Osteocyte (in vitro differentiated cells): ENCODE results near the gene USP15. TPM values are rescaled to one million over a fixed set of nuclear protein-coding genes. Genes with fewer than 3 reads are reported as not detected.

Source experiments
- DNase-seq: peaks from one replicate; pipeline ENCODE4 v3.0.0; 2021; ENCODE audit warnings: mixed read lengths; ENCODE audit not compliant: unreplicated experiment; ENCODE audit errors: extremely low spot score
- H3K27ac Mint-ChIP-seq: one replicate; pipeline ENCODE4 v1.8.0; 2021; ENCODE audit warnings: mild to moderate bottlenecking, mixed read lengths; ENCODE audit not compliant: unreplicated experiment
- H3K27me3 Mint-ChIP-seq: one replicate; pipeline ENCODE4 v1.8.0; 2021; ENCODE audit warnings: mixed read lengths; ENCODE audit not compliant: unreplicated experiment
- H3K36me3 Mint-ChIP-seq: one replicate; pipeline ENCODE4 v1.8.0; 2021; ENCODE audit warnings: mixed read lengths; ENCODE audit not compliant: unreplicated experiment
- H3K4me1 Mint-ChIP-seq: one replicate; pipeline ENCODE4 v1.8.0; 2021; ENCODE audit warnings: mixed read lengths; ENCODE audit not compliant: unreplicated experiment
- H3K4me3 Mint-ChIP-seq: one replicate; pipeline ENCODE4 v1.8.0; 2021; ENCODE audit warnings: mild to moderate bottlenecking, moderate library complexity, mixed read lengths; ENCODE audit not compliant: unreplicated experiment
- H3K9me3 Mint-ChIP-seq: one replicate; pipeline ENCODE4 v1.8.0; 2021; ENCODE audit warnings: mixed read lengths; ENCODE audit not compliant: unreplicated experiment
- total RNA-seq: library from RNA; stranded (reverse); gene quantifications from 2 replicates; pipeline ENCODE4 v1.2.1, GENCODE V29; 2021
- TF ChIP-seq, protein P1 (sequence below): fragments of 200-600 bp; sonication (generic); IDR thresholded peaks from 2 replicates; pipeline ENCODE4 v1.5.0; 2021; ENCODE audit warnings: antibody characterized with exemption, mild to moderate bottlenecking, moderate library complexity

Gene USP15
- total RNA-seq, 1 donor from 2014 or later, result 45.0 TPM

DNA sequence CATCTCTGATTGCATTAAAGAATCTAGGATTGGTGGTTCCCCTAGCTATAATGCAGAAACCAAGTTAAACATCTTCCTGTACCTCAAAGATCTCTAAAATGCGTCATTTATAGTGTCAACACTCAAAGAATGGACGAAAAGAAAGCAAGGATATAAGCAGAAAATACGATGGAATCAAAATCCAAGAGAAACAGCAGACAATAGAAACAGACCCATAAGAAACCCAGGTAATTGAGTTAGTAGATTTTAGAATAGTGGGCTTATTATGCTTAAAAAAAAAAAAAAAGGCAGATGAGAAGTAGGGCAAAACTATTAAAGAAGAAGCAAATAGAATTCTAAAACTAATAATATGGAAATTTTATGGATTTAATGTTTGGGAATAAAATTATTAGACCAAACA lies 44.4 kb downstream of the USP15 start:
- no peak for DNase-seq
- no peaks in the 10 kb centered on the region for H3K27me3 Mint-ChIP-seq
- TF ChIP-seq, protein P1, sequence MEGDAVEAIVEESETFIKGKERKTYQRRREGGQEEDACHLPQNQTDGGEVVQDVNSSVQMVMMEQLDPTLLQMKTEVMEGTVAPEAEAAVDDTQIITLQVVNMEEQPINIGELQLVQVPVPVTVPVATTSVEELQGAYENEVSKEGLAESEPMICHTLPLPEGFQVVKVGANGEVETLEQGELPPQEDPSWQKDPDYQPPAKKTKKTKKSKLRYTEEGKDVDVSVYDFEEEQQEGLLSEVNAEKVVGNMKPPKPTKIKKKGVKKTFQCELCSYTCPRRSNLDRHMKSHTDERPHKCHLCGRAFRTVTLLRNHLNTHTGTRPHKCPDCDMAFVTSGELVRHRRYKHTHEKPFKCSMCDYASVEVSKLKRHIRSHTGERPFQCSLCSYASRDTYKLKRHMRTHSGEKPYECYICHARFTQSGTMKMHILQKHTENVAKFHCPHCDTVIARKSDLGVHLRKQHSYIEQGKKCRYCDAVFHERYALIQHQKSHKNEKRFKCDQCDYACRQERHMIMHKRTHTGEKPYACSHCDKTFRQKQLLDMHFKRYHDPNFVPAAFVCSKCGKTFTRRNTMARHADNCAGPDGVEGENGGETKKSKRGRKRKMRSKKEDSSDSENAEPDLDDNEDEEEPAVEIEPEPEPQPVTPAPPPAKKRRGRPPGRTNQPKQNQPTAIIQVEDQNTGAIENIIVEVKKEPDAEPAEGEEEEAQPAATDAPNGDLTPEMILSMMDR, result no peak
- H3K27ac Mint-ChIP-seq, result no peak overlapping the region
- no peak overlapping the region for H3K4me3 Mint-ChIP-seq
- H3K36me3 Mint-ChIP-seq, result peaks cover 43% of the 10 kb centered on the region
- peaks cover 17% of the 10 kb centered on the region for H3K9me3 Mint-ChIP-seq
- H3K4me1 Mint-ChIP-seq, result no peaks in the 10 kb centered on the region

DNA sequence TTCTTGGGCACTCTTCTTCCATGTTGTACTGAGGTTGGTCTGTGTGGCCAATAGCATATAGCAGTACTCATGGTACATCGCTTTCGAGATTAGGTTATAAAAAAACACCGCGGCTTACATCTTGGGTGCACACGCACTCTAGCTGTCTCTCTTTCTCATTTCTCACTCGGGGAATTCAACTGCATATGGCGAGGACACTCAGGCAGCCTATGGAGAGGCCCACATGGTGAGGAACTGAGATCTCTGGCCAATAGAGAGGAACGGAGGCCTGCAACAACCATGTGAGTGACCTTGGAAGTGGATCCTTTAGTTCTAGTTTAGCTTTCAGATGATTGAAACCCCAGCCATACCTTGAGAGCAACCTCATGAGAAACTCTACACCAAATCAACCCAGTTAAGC lies 45.6 kb downstream of the USP15 start:
- H3K4me1 Mint-ChIP-seq, result no peaks in the 10 kb centered on the region
- TF ChIP-seq, protein P1, result no peak
- H3K4me3 Mint-ChIP-seq, result no peak overlapping the region
- DNase-seq, result no peak
- H3K36me3 Mint-ChIP-seq, result peaks cover 43% of the 10 kb centered on the region
- H3K27ac Mint-ChIP-seq, result no peak overlapping the region
- H3K27me3 Mint-ChIP-seq, result no peaks in the 10 kb centered on the region
- H3K9me3 Mint-ChIP-seq, result peaks cover 17% of the 10 kb centered on the region

DNA sequence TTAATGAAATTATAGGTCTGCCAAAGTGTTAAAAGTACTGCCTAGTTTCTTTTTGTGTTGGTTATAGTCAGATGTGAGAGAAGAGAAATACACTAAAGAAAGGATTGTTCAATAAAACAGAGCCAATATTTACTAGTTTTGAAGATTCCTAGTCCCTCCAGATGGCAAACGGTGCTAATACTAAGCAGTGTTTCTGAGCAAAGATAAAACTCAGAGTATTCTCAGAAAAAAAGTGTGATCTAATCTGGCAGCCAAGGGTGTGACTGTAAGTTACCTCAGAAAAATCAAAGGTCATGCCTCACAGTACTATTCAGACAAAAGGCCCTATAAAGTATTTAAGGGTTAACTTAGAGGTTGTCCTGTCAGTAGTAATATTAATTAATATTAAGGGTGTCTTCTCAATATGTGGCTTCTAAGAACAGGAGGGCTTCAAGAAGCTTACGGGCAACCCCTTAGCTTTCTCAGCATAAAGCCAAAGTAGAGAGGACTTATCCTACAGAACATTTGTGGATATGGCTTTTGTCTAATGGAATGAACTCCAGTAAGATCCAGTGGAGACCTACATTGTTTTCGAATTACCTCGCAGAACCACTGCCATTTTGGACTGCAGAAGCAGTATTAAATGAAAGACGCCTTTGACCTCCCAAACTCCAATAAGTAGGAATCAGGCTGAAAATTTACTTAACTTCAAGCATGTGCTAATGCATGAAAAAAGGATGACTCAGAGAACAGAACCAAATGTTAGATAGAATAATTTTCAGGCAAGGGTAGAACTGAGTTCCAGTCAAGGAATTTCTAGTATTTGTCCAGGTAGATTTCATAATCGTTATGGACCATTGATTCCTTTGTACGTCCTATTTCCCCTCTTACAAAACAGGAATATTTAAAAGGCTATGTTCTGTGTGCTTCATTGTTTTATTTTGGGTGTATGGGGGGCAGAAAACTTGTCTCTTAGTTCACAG lies 46.6 kb downstream of the USP15 start:
- no peak overlapping the region for H3K27ac Mint-ChIP-seq
- H3K36me3 Mint-ChIP-seq, result peaks cover 43% of the 10 kb centered on the region
- no peak for DNase-seq
- TF ChIP-seq, protein P1, result no peak
- H3K27me3 Mint-ChIP-seq, result no peaks in the 10 kb centered on the region
- H3K4me3 Mint-ChIP-seq, result no peak overlapping the region
- H3K4me1 Mint-ChIP-seq, result no peaks in the 10 kb centered on the region
- peaks cover 17% of the 10 kb centered on the region for H3K9me3 Mint-ChIP-seq

DNA sequence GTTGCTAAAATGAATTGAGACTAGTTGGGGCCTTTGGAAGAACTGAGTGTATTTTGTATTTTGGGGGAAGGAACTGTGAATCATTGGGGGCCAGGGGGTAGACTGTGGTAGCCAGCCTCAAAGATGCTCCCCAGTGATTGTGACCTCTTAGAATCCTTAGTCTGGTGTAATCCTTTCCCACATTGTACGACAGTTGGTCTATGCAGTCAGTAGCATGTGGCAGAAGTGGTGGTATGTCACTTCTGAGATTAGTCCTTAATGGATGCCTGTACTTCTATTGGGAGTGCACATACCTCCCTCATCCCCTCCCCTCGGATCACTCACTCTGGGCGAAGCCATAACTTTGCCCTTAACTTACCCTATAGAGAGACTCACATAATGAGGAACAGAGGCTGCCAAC lies 48.0 kb downstream of the USP15 start:
- H3K27ac Mint-ChIP-seq, result no peak overlapping the region
- H3K4me3 Mint-ChIP-seq, result no peak overlapping the region
- peaks cover 13% of the 10 kb centered on the region for H3K9me3 Mint-ChIP-seq
- peaks cover 39% of the 10 kb centered on the region for H3K36me3 Mint-ChIP-seq
- TF ChIP-seq, protein P1, result no peak
- no peak for DNase-seq
- H3K27me3 Mint-ChIP-seq, result no peaks in the 10 kb centered on the region
- H3K4me1 Mint-ChIP-seq, result no peaks in the 10 kb centered on the region

DNA sequence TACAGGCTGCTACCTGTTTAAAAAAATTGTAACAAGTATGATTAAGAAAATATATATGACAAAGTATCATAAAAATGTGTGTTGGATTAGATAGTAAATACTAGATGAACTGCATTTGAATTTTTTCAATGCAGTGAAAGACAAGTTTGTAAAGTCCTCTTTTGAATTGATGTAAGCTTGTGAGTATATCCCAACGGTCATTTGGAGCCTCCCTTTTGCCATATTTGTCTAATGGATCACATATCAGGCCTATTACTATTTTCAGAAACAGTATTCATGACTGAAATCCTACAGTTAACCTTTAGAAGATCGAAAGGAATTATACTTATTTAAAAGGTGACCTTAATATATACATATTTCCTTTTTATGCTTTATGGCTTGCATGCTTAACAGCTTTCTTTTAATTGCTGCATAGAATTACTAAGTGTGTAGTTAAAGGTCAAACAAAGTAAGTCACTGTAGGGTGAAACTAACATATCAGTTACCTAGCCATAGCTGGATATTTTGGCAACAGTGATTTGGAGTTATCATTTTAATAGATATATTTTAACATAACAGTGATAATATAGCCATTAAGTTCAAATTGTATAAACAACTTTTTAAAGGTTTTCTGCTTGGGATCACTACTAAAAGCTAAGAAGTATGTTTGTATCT lies 53.6 kb downstream of the USP15 start:
- Mint-ChIP-seq H3K27me3 (no peaks in the 10 kb centered on the region), H3K4me1 (peaks cover 2% of the 10 kb centered on the region), H3K9me3 (no peaks in the 10 kb centered on the region), H3K36me3 (peaks cover 12% of the 10 kb centered on the region), H3K27ac (no peak overlapping the region), H3K4me3 (no peak overlapping the region)
- no peak for DNase-seq
- TF ChIP-seq, protein P1, result no peak
